Natural killer cell (primary cell): Measurements from ENCODE around the gene EPHB1. TPM values are rescaled to one million over a fixed set of nuclear protein-coding genes. Genes with fewer than 3 reads are reported as not detected.

Experiments
- ATAC-seq, 3 donors: fragments of 150-1000 bp in 2 of 3; fragments of 200-7000 bp in 1 of 3; cut with Tn5 transposase; 1 replicate in 1 of 3; 2 replicates in 2 of 3; pipeline ENCODE4 v1.10.0; 2021; ENCODE audit warnings: mild to moderate bottlenecking in 2 of 3, moderate library complexity in 2 of 3
- DNase-seq, 2 donors: peaks; one replicate each; pipeline versions ENCODE4 v3.0.0 to v3.0.0-alpha.2; 2013 to 2021; ENCODE audit warnings: mixed read lengths in 1 of 2
- H3K27ac ChIP-seq: one replicate; pipeline ENCODE4 v1.5.1; 2013; ENCODE audit warnings: mild to moderate bottlenecking, low read length
- H3K27me3 ChIP-seq: one replicate; pipeline ENCODE4 v1.6.1; 2013; ENCODE audit warnings: low read length; ENCODE audit not compliant: control insufficient read depth, insufficient read depth
- H3K36me3 ChIP-seq: one replicate; pipeline ENCODE4 v1.6.1; 2013; ENCODE audit warnings: low read length; ENCODE audit not compliant: control insufficient read depth, insufficient read depth
- H3K4me1 ChIP-seq: one replicate; pipeline ENCODE4 v1.6.1; 2013; ENCODE audit warnings: low read length; ENCODE audit not compliant: control insufficient read depth, insufficient read depth
- H3K4me3 ChIP-seq: one replicate; pipeline ENCODE4 v1.5.1; 2013; ENCODE audit warnings: low read length
- H3K9me3 ChIP-seq: one replicate; pipeline ENCODE4 v1.6.1; 2013; ENCODE audit warnings: low read length; ENCODE audit not compliant: control insufficient read depth, insufficient read depth
- H3K27ac Mint-ChIP-seq, 2 donors: one replicate each; pipeline ENCODE4 v1.8.0; 2022; ENCODE audit warnings: mild to moderate bottlenecking in 2 of 2, mixed read lengths in 2 of 2, moderate library complexity in 1 of 2
- H3K27me3 Mint-ChIP-seq, 2 donors: one replicate each; pipeline ENCODE4 v1.8.0; 2022; ENCODE audit warnings: low read depth in 2 of 2, mixed read lengths in 2 of 2
- H3K36me3 Mint-ChIP-seq: one replicate; pipeline ENCODE4 v1.8.0; 2022; ENCODE audit warnings: mixed read lengths
- H3K4me1 Mint-ChIP-seq, 2 donors: one replicate each; pipeline ENCODE4 v1.8.0; 2022; ENCODE audit warnings: mixed read lengths in 2 of 2
- H3K4me3 Mint-ChIP-seq: one replicate; pipeline ENCODE4 v1.8.0; 2022; ENCODE audit warnings: mild to moderate bottlenecking, moderate library complexity, mixed read lengths
- H3K9me3 Mint-ChIP-seq, 2 donors: one replicate each; pipeline ENCODE4 v1.8.0; 2022; ENCODE audit warnings: mixed read lengths in 2 of 2
- CTCF ChIP-seq: fragments of 200-600 bp; IDR thresholded peaks from one replicate; pipeline ENCODE4 v1.8.0; 2022; ENCODE audit warnings: antibody characterized with exemption
- whole genome bisulfite sequencing: methylation state at CpG from one replicate; pipeline ENCODE4 v1.1.7; 2013; ENCODE audit warnings: missing lambda C conversion rate; ENCODE audit not compliant: insufficient coverage; 5-methylcytosine and 5-hydroxymethylcytosine counted together
- intact Hi-C: fragments of 100-400 bp; cut with micrococcal nuclease; formaldehyde crosslinking; loops from one replicate; pipeline ENCODE4 v1.14.2; 2022
- total RNA-seq, 4 donors: library from RNA; stranded (reverse); fragments of 120-200 nt in 1 of 4; gene quantifications; one replicate each; pipeline versions ENCODE4 v1.2.3 to v1.2.4, GENCODE V29; 2013 to 2022

EPHB1 gene
- total RNA-seq, 3 donors from 2014 or later (not counting 1 experiment from before 2014, with no cell fraction given), result 0.60 TPM; not detected in 2

- Mint-ChIP-seq H3K4me3 (no peak overlapping the region), H3K4me1 (peaks cover 0 to 8% of the 10 kb centered on the region in 2 donors), H3K27ac (no peak overlapping the region), H3K27me3 (peaks cover 0 to 4% of the 10 kb centered on the region in 2 donors), H3K9me3 (no peaks in the 10 kb centered on the region), H3K36me3 (no peaks in the 10 kb centered on the region)
- DNase-seq (no peak), ATAC-seq (no peak)
- intact Hi-C loops, result no loop called here
- H3K9me3 ChIP-seq, result no peaks in the 10 kb centered on the region
- TF ChIP-seq CTCF, result no peak
- no peak overlapping the region for H3K27ac ChIP-seq
- WGBS, result 83% methylated on average over 3 of the region's 3 CpGs
- H3K4me1 ChIP-seq, result peaks cover 6% of the 10 kb centered on the region
- no peaks in the 10 kb centered on the region for H3K27me3 ChIP-seq
- no peaks in the 10 kb centered on the region for H3K36me3 ChIP-seq
- no peak overlapping the region for H3K4me3 ChIP-seq
These were observed 55.7 kb downstream of the EPHB1 start for GRCh38 chr3:134850761-134851160.

GRCh38 chr3:134852132-134852531, 57.1 kb downstream of the EPHB1 start:
- Mint-ChIP-seq H3K27ac (no peak overlapping the region), H3K4me3 (no peak overlapping the region), H3K36me3 (no peaks in the 10 kb centered on the region), H3K9me3 (no peaks in the 10 kb centered on the region), H3K4me1 (peaks cover 0 to 8% of the 10 kb centered on the region in 2 donors), H3K27me3 (peaks cover 0 to 4% of the 10 kb centered on the region in 2 donors)
- intact Hi-C loops, result no loop called here
- Histone ChIP-seq H3K27me3 (no peaks in the 10 kb centered on the region), H3K9me3 (no peaks in the 10 kb centered on the region), H3K27ac (no peak overlapping the region), H3K36me3 (no peaks in the 10 kb centered on the region), H3K4me3 (no peak overlapping the region), H3K4me1 (peaks cover 6% of the 10 kb centered on the region)
- no peak for TF ChIP-seq CTCF
- no peak for DNase-seq
- no peak for ATAC-seq
- 94% methylated on average over 3 of the region's 4 CpGs for WGBS

DNA sequence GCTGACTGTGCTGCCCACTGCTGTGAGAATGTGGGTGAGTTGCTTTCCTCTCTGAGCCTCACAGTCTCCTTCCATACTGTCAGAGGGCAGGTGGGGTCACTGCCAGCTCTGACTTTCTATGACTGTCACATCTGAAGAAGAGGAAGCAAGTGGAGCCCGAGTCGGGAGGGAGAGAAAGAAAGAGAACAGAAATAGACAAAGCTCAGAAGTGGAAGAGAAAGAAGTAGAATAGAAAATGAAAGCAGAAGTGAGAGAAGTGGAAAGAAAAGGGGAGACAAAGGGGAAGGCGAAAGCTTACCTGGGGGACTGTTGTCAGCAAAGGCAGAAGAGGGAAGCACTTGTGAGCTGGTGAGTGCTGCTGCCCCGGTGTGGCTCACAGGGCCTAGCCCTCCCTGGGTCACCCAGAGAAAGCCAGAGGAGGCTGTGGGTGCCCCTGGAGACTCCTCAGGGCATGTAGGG, 57.9 kb downstream of the EPHB1 start:
- peaks cover 0 to 4% of the 10 kb centered on the region in 2 donors for H3K27me3 Mint-ChIP-seq
- H3K9me3 Mint-ChIP-seq, result no peaks in the 10 kb centered on the region
- H3K4me1 ChIP-seq, result peaks cover 6% of the 10 kb centered on the region
- DNase-seq, result no peak
- H3K27ac ChIP-seq, result no peak overlapping the region
- H3K4me1 Mint-ChIP-seq, result peaks cover 0 to 8% of the 10 kb centered on the region in 2 donors
- H3K4me3 Mint-ChIP-seq, result no peak overlapping the region
- peak in 2 of 3 donors; percentile 26 to 43 for ATAC-seq
- 2% methylated on average over 4 of the region's 4 CpGs for WGBS
- H3K4me3 ChIP-seq, result no peak overlapping the region
- H3K36me3 ChIP-seq, result no peaks in the 10 kb centered on the region
- intact Hi-C loops, result no loop called here
- no peaks in the 10 kb centered on the region for H3K36me3 Mint-ChIP-seq
- no peaks in the 10 kb centered on the region for H3K9me3 ChIP-seq
- no peak overlapping the region for H3K27ac Mint-ChIP-seq
- no peak for TF ChIP-seq CTCF
- no peaks in the 10 kb centered on the region for H3K27me3 ChIP-seq

DNA sequence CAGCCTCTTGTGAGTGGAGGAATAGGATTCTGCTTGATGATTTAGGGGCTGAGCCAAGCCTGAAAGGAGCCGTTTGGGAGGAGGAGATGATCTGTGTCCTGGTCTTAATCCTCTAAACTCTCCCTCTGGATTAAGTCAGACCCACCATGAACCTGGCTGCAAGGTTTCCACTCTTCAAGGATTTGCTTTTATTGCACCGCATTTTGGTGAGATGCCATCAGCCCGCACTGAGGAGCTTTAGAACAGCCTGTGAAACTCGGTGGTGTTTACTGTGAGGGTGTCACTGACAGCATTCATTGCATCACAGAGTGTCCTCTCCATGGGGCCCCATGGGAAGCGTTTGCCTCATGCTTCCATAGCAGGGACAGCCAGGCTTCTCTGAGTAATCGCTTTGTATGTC, 59.2 kb downstream of the EPHB1 start:
- ATAC-seq, result no peak

More for the DNA sequence above, 59.2 kb downstream of the EPHB1 start:
- Histone ChIP-seq H3K36me3 (no peaks in the 10 kb centered on the region), H3K4me3 (no peak overlapping the region), H3K4me1 (peaks cover 6% of the 10 kb centered on the region), H3K27ac (no peak overlapping the region), H3K27me3 (no peaks in the 10 kb centered on the region), H3K9me3 (no peaks in the 10 kb centered on the region)
- Mint-ChIP-seq H3K27me3 (peaks cover 0 to 4% of the 10 kb centered on the region in 2 donors), H3K36me3 (no peaks in the 10 kb centered on the region), H3K4me3 (no peak overlapping the region), H3K9me3 (no peaks in the 10 kb centered on the region), H3K4me1 (peaks cover 0 to 8% of the 10 kb centered on the region in 2 donors), H3K27ac (no peak overlapping the region)
- no peak for DNase-seq
- TF ChIP-seq CTCF, result no peak
- WGBS, result 83% methylated on average over 5 of the region's 6 CpGs
- intact Hi-C loops, result no loop called here
